ENCODE results near the gene IL37. TPM values are rescaled to one million over a fixed set of nuclear protein-coding genes. Genes with fewer than 3 reads are reported as not detected.
"Not testable (repeated sequence)": the region's sequence is repeated elsewhere in the genome, so short reads cannot be mapped to it uniquely, and the experiment has no call there.

Gene IL37
- total RNA-seq, 1 donor from 2014 or later, result not detected

- DNase-seq (ENCODE audit: low spot score in 2 of 2) (no peak), FAIRE-seq (no peak)
Observed at GRCh38 chr2:112919086-112919485, 8.1 kb downstream of the IL37 start.

GRCh38 chr2:112920923-112921532 lies 10.1 kb downstream of the IL37 start:
- FAIRE-seq, result no peak
- no peak for DNase-seq (ENCODE audit: low spot score in 2 of 2)

DNA sequence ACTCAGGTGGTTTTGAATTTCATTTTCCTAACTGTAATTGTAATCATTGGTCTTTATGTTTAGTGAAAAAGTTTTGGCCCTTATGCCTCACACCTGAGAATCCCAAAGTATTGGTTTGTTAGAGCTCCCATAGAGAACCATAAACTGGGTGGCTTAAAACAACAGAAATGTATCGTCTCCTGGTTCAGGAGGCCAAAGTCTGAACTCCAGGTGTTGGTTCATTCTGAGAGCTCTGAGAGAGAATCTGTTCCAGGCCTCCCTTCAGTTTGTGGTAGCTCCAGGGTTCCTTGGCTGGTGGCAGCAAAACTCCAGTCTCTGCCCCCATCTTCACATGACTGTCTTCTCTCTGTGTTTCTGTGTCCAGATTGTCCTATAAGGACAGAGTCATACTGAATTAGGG lies 11.0 kb downstream of the IL37 start:
- FAIRE-seq (no peak), DNase-seq (ENCODE audit: low spot score in 2 of 2) (no peak)

- DNase-seq (ENCODE audit: low spot score in 2 of 2), result no peak
- FAIRE-seq, result no peak
Observed at GRCh38 chr2:112923237-112923966, 12.4 kb downstream of the IL37 start.

GRCh38 chr2:112923967-112924338 lies 13.0 kb downstream of the IL37 start:
- FAIRE-seq (no peak), DNase-seq (ENCODE audit: low spot score in 2 of 2) (no peak)

- FAIRE-seq (no peak), DNase-seq (ENCODE audit: low spot score in 2 of 2) (no peak)
Observed at GRCh38 chr2:112924360-112924759, 13.4 kb downstream of the IL37 start.

DNA sequence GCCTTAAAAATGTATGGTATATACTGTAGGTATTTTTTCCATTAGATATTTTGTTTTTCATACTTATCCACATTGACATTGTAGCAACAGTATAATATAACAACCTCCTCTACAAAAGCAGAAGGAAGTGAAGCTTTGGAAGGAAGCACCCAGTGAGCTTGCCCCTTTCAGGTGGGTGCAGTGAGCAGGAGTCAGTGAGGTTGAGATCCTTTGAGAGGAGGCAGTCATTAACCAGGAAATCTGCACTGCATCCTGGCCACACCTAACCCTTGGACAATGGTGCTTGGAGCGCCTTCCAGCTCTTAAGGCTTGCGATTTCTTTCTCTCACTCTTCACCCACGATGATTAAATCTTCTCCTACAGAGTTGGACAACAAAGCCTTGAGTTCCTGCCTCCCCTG lies 13.9 kb downstream of the IL37 start:
- FAIRE-seq, result no peak
- DNase-seq (ENCODE audit: low spot score in 2 of 2), result no peak

DNA sequence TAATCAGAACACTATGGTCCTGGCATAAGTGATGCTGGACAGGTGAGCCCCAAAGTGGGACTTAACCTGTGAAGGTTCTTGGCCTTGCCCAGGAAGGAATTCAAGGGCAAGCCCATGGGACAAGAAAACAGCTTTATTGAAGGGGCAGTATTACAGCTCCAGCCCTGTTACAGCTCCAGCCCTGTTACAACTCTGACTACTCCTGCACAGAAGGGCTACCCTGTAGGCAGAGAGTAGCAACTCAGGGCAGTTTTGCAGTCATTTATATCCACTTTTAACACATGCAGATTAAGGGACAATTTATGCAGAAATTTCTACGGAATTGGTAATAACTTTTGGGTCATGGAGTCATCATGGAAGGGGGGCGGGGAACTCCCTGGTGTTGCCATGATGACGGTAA lies 15.7 kb downstream of the IL37 start:
- FAIRE-seq (no peak), DNase-seq (ENCODE audit: low spot score in 2 of 2) (no peak)

- DNase-seq (ENCODE audit: low spot score in 2 of 2) (no peak), FAIRE-seq (no peak)
Observed at GRCh38 chr2:112927745-112928144, 16.8 kb downstream of the IL37 start.

GRCh38 chr2:112933261-112933660 lies 22.3 kb downstream of the IL37 start:
- FAIRE-seq (no peak), DNase-seq (ENCODE audit: low spot score in 2 of 2) (no peak)

DNA sequence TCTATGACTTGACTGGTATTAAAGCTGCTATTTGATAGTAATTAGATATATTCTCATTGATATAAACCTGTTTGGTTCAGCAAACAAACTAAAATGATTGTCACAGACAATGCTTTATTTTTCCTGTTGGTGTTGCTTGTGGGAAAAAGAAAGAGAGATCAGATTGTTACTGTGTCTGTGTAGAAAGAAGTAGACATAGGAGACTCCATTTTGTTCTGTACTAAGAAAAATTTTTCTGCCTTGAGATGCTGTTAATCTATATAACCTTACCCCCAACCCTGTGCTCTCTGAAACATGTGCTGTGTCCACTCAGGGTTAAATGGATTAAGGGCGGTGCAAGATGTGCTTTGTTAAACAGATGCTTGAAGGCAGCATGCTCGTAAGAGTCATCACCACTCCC lies 23.2 kb downstream of the IL37 start:
- DNase-seq (ENCODE audit: low spot score in 2 of 2); FAIRE-seq: not testable (repeated sequence)

- no peak for DNase-seq (ENCODE audit: low spot score in 2 of 2)
- FAIRE-seq, result no peak
Observed at GRCh38 chr2:112936927-112937232, 25.9 kb downstream of the IL37 start.

DNA sequence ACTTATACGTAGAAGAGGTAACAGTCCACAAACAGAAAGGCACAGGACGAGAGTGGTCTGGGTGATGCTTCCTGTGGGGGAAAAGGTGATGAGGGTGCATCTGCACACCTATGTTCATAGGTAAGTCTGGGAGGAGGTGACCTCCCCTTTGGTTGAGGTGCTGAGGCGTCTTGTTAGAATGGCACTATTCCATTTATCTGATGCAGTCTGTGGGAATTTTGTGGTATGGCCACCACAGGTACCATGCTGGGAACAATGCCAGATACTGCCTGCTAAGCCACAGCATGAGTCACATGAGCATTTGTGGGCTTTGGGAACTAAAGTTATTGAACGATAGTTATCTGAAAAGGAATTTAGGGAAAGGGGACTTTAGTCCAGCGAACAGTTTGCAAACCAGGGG lies 27.9 kb downstream of the IL37 start:
- FAIRE-seq (no peak), DNase-seq (ENCODE audit: low spot score in 2 of 2) (no peak)

DNA sequence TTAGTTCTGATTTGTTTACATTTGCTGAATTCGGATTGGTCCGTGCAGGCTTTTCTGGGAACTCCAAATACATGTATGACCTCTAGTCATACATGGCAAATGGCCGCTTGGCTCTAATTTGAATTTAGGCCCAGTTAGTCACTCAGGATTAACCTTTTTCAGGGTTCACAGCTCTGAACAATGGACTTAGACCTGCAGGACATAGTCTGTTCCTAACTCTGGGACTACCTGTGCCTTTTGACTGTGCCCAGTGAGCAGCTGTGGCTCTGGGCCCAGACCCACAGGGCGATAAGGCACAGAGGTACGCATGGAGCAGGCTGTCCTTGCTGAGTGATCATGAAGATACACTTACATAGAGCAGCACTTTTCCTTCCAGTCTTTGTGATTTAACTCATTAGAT lies 28.5 kb downstream of the IL37 start:
- DNase-seq (ENCODE audit: low spot score in 2 of 2) (no peak), FAIRE-seq (no peak)

DNA sequence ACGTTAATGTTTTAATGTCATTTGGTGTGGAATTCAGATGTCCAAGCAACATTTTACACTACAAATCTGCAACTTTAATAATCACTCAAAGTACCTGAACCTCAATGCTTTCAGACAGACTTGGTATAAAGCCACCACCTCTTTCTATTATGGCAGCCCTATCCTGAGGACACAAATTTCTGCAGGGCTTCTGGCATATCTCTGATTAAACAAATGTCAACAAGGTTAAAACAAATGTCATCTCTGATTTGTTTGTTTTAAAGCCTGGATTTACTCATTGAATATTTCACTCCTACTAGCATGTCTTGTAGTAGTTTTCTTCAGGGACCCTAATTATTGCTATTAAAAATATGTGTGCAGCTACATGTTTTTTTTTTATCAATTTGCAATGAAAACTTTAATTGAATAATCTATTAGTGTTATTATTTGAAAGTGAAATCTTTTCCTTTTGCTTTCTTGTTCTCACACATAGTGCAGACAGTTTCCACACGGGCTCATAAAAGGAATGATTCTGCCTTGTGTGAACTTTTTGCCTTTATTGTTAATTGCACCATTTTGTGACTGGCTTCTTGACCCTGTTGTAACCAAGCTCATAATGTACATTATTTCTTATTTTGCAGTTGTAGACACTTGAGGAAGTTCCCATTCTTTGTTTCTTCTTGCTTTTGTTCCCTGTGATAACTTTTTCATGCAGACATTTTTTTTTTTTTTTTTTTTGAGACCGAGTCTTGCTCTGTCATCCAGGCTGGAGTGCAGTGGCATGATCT lies 30.1 kb downstream of the IL37 start:
- FAIRE-seq (no peak), DNase-seq (ENCODE audit: low spot score in 2 of 2) (no peak)

- FAIRE-seq (no peak), DNase-seq (ENCODE audit: low spot score in 2 of 2) (peak; percentile 3 to 40)
Observed at GRCh38 chr2:112941753-112942653, 31.0 kb downstream of the IL37 start.

DNA sequence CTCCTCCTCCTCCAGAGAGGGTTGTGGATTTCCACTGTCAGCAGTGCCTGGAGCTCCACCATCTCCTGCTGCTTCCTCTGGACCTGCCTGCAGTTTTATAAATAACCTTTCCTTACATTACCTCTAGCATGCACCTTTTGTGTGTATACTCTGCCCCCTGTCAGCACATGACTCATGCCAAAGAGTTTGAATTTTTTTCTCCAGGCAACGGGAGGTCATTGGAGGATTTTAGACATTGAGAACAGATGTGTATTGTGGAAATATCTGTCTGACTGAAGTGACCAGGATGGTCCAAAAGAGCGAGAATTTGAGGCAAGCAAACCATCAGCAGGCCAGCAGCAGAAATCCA lies 31.7 kb downstream of the IL37 start:
- DNase-seq (ENCODE audit: low spot score in 2 of 2), result no peak
- no peak for FAIRE-seq

DNA sequence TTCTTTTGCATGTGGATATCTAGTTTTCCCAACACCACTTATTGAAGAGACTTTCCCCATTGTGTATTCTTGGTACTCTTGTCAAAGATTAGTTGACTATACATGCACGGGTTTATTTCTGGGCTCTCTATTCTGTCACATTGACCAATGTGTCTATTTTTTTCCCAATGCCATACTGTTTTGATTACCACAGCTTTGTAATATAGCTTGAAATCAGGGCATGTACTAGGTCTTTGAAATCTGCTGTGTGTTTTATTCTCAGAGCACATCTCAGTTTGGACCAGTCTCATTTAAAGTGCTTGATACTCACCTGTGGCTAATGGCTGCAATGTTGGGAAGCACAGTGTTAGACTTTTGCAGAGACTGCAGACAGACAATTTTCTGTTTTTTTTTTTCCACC lies 34.0 kb downstream of the IL37 start:
- DNase-seq (ENCODE audit: low spot score in 2 of 2) (no peak), FAIRE-seq (no peak)

GRCh38 chr2:112946086-112946485 lies 35.1 kb downstream of the IL37 start:
- DNase-seq (ENCODE audit: low spot score in 2 of 2), result no peak
- no peak for FAIRE-seq

- DNase-seq (ENCODE audit: low spot score in 2 of 2) (no peak), FAIRE-seq (no peak)
Observed at GRCh38 chr2:112947374-112947773, 36.4 kb downstream of the IL37 start.

GRCh38 chr2:112949456-112949855 lies 38.5 kb downstream of the IL37 start:
- FAIRE-seq (no peak), DNase-seq (ENCODE audit: low spot score in 2 of 2) (no peak)

Data from frontal cortex (tissue), 4 donors.